Right kidney (tissue), 1 donor: Measurements from ENCODE around the gene TSPAN9.
A peak's percentile ranks its signal among the peaks of the same experiment; 100 is the strongest.

Experiments
- DNase-seq: peaks from one replicate; pipeline ENCODE4 v3.0.0-alpha.2; 2016

TSPAN9 gene

GRCh38 chr12:3278681-3279414 is 201.7 kb downstream of the TSPAN9 start:
- DNase-seq, result no peak

- DNase-seq, result no peak
These were observed 202.2 kb downstream of the TSPAN9 start for GRCh38 chr12:3279415-3279780.

GRCh38 chr12:3279832-3280231 is 202.7 kb downstream of the TSPAN9 start:
- DNase-seq, result no peak

- DNase-seq, result no peak
These were observed 203.8 kb downstream of the TSPAN9 start for GRCh38 chr12:3280967-3281366.

GRCh38 chr12:3281588-3282383 is 204.6 kb downstream of the TSPAN9 start:
- DNase-seq, result no peak

- DNase-seq, result no peak
These were observed 205.1 kb downstream of the TSPAN9 start for GRCh38 chr12:3282384-3282670.

- no peak for DNase-seq
These were observed 206.0 kb downstream of the TSPAN9 start for GRCh38 chr12:3283137-3283680.

GRCh38 chr12:3284405-3284804 is 207.2 kb downstream of the TSPAN9 start:
- peak; percentile 30 for DNase-seq

GRCh38 chr12:3285570-3285969 is 208.4 kb downstream of the TSPAN9 start:
- DNase-seq, result no peak

GRCh38 chr12:3288690-3289089 is 211.5 kb downstream of the TSPAN9 start:
- DNase-seq, result no peak

GRCh38 chr12:3289702-3290101 is 212.5 kb downstream of the TSPAN9 start:
- DNase-seq, result no peak

GRCh38 chr12:3291939-3292338 is 214.8 kb downstream of the TSPAN9 start:
- DNase-seq, result no peak

- DNase-seq, result no peak
These were observed 215.7 kb downstream of the TSPAN9 start for GRCh38 chr12:3292677-3293412.

- no peak for DNase-seq
These were observed 216.4 kb downstream of the TSPAN9 start for GRCh38 chr12:3293446-3294161.

GRCh38 chr12:3294481-3294911 is 217.3 kb downstream of the TSPAN9 start:
- no peak for DNase-seq

- DNase-seq, result no peak
These were observed 218.0 kb downstream of the TSPAN9 start for GRCh38 chr12:3295225-3295624.

GRCh38 chr12:3295646-3296408 is 218.6 kb downstream of the TSPAN9 start:
- DNase-seq, result no peak

GRCh38 chr12:3296409-3296701 is 219.2 kb downstream of the TSPAN9 start:
- DNase-seq, result no peak

- no peak for DNase-seq
These were observed 221.4 kb downstream of the TSPAN9 start for GRCh38 chr12:3298603-3299002.

GRCh38 chr12:3299929-3300832 is 223.0 kb downstream of the TSPAN9 start:
- DNase-seq, result peak; percentile 76
